HG03460 (cell line): Measurements from ENCODE around the gene CALCR.
"Not testable (repeated sequence)": the region's sequence is repeated elsewhere in the genome, so short reads cannot be mapped to it uniquely, and the experiment has no call there.

Source experiments
- ATAC-seq: cut with Tn5 transposase; IDR thresholded peaks from one replicate; pipeline ENCODE4 v1.9.1; 2021; ENCODE audit not compliant: unreplicated experiment

Gene CALCR

GRCh38 chr7:93562106-93562505 is 12.4 kb downstream of the CALCR start:
- ATAC-seq, result no peak

GRCh38 chr7:93559639-93560491 is 14.7 kb downstream of the CALCR start:
- ATAC-seq, result no peak

- no peak for ATAC-seq
Observed at GRCh38 chr7:93558705-93559614, 15.6 kb downstream of the CALCR start.

GRCh38 chr7:93551931-93552330 is 22.6 kb downstream of the CALCR start:
- no peak for ATAC-seq

- no peak for ATAC-seq
Observed at GRCh38 chr7:93551063-93551895, 23.2 kb downstream of the CALCR start.

GRCh38 chr7:93547716-93548115 is 26.8 kb downstream of the CALCR start:
- no peak for ATAC-seq

GRCh38 chr7:93544691-93545090 is 29.8 kb downstream of the CALCR start:
- no peak for ATAC-seq

GRCh38 chr7:93538061-93538460 is 36.5 kb downstream of the CALCR start:
- ATAC-seq, result no peak

GRCh38 chr7:93535616-93536015 is 38.9 kb downstream of the CALCR start:
- ATAC-seq, result no peak

- ATAC-seq, result no peak
Observed at GRCh38 chr7:93530701-93531100, 43.8 kb downstream of the CALCR start.

GRCh38 chr7:93516834-93517233 is 57.7 kb downstream of the CALCR start:
- ATAC-seq, result no peak

GRCh38 chr7:93515144-93515543 is 59.4 kb downstream of the CALCR start:
- no peak for ATAC-seq

GRCh38 chr7:93509303-93509702 is 65.2 kb downstream of the CALCR start:
- ATAC-seq, result no peak

- ATAC-seq, result no peak
Observed at GRCh38 chr7:93503088-93503487, 71.4 kb downstream of the CALCR start.

GRCh38 chr7:93491860-93492259 is 82.7 kb downstream of the CALCR start:
- not testable (repeated sequence) for ATAC-seq

- no peak for ATAC-seq
Observed at GRCh38 chr7:93476491-93477344, 97.8 kb downstream of the CALCR start.

- no peak for ATAC-seq
Observed at GRCh38 chr7:93475811-93476210, 98.7 kb downstream of the CALCR start.

GRCh38 chr7:93471456-93471855 is 103.1 kb downstream of the CALCR start:
- no peak for ATAC-seq

- no peak for ATAC-seq
Observed at GRCh38 chr7:93463764-93464163, 110.8 kb downstream of the CALCR start.

GRCh38 chr7:93461350-93461749 is 113.2 kb downstream of the CALCR start:
- ATAC-seq, result no peak
